NCI-H510A treated with DMSO at 0.1 percent for 48 hours (cell line): Measurements from ENCODE around the gene PCK1.

ENCODE experiments used
- DNase-seq: peaks from one replicate; lab custom pipeline; 2025; lab: John Stamatoyannopoulos, UW

Gene PCK1

GRCh38 chr20:57536120-57536708 is 24.7 kb upstream of the PCK1 start:
- DNase-seq = no peak

DNA sequence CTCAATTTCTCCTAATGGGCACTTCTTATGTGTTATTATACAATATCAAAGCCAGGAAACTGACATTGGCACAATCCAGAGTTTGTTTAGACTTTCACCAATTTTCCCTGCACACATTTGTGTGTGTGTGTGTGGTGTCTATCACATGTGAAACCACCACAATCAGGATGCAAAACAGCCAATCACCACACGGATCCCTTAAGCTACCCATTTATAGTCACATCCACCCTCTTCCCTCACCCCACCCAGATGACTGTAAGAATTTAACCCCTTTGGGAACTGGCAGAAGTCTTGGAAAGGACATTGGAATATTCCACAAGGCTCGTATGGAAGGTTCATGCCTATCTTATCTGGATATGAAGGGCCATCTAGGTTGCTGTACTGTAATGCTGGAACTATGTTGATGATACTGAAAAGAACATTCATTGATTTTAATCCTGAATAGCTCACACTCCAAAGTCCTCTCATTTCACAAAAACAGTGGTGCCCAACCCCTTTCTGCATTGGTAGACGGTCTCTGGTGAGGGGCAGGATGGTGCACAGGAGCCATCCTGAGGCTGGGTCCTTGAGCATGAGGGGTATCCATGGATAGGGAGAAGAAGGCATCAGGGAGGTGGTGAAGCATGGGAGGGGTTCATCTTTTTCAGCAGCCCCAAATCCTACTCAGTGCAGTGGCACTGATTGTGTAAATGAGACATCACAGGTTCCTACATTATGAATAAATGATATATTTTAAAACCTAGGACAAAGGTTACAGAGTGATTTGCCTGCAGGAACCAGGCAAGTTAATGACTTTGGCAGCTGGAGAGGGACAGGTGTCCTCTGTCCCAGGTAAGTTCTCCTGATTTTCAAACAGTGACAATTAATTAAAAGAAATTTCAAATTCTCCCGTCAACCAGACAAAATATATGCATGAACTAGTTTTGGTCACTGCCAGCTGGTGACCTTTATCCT is 23.9 kb upstream of the PCK1 start:
- DNase-seq = no peak

GRCh38 chr20:57537822-57538221 is 23.1 kb upstream of the PCK1 start:
- DNase-seq = no peak

- no peak for DNase-seq
Observed at GRCh38 chr20:57539889-57540288, 21.0 kb upstream of the PCK1 start.

- no peak for DNase-seq
Observed at GRCh38 chr20:57540890-57541580, 19.9 kb upstream of the PCK1 start.

DNA sequence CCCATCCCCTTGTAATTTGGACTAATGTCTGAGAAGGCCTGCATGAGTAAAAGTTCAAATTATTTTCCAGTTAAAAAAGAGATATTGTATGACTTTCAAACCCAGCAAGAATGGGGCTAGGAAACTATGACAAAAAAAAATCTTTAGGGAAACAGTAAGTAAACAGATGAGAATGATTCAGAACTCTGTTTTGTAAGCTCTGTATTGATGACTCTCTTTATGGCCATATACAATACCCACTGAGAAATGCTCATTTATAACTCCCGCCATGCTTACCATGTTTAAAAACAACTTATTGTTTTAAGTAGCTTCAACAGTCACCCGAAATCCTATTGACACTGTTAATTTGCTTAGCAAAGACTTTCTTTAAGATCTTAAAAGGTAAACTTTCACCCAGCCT is 17.2 kb upstream of the PCK1 start:
- DNase-seq = no peak

DNA sequence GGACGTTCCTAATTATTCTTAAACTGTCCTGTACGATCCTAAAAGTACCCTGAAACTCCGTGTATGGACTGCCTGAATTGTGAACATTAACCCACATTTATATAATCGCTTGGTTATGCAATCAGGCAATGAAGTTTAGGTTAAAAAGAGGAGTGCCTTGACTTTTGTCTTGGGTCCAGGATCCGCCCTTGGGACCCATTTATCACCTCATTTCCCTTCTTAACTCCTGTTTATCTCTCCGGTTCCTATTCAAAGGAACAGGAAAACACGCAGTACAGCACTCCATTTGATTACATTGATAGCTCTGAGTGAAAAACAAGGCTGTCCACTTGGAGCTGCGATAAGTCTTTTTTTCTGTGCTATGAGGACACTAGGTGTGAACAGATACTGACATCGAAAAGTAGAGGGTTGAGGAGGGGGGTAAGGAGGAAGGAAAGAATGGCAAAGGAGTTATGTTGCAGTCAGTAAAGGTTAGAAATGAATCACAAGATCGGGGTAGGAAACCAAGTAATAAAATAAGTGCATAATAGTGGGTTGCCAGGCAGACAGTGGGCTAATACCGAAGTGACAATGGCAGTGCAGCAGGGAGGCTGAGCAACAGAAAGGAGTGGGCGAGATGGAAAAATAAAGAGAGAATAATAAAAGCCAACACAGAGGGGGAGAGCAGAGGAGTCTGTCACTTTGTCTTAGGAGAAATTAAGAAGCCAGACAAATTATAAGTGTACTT is 15.9 kb upstream of the PCK1 start:
- DNase-seq = no peak

DNA sequence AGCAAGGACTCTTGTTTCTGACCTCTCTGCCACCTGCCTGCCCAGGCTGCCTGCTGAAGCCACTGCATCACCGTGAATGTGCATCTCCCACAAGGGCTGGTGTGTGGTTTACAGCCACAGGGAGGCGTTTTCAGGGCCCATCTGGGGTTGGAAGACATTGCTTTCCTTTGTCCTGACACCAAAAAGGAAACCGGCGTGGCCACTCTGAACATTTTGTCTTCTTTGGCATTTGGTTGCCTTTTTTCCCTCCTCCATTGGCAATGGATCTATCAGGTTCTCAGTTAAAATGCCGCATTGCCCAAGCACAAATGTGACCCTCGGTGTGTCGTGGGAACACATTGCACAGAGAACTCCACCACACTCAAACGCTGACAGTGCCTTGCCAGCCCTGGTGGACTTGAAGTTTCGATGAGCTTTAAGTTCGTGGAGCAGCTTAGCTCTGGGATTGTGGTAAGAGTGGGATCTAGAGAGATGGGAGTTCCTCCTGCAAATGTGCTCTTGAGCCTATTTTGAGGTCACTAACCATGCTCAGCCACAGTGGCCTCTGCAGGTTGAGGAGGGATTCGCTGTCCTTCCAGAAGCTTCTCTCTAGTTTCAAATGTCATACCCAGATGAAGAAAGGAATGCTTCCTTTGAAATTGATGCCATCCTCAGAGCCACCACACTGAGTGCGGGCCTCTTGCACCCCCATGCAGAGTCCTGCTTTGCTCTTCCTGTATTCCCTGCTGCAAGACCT is 14.8 kb upstream of the PCK1 start:
- DNase-seq = no peak

GRCh38 chr20:57546956-57547649 is 13.8 kb upstream of the PCK1 start:
- DNase-seq = no peak

DNA sequence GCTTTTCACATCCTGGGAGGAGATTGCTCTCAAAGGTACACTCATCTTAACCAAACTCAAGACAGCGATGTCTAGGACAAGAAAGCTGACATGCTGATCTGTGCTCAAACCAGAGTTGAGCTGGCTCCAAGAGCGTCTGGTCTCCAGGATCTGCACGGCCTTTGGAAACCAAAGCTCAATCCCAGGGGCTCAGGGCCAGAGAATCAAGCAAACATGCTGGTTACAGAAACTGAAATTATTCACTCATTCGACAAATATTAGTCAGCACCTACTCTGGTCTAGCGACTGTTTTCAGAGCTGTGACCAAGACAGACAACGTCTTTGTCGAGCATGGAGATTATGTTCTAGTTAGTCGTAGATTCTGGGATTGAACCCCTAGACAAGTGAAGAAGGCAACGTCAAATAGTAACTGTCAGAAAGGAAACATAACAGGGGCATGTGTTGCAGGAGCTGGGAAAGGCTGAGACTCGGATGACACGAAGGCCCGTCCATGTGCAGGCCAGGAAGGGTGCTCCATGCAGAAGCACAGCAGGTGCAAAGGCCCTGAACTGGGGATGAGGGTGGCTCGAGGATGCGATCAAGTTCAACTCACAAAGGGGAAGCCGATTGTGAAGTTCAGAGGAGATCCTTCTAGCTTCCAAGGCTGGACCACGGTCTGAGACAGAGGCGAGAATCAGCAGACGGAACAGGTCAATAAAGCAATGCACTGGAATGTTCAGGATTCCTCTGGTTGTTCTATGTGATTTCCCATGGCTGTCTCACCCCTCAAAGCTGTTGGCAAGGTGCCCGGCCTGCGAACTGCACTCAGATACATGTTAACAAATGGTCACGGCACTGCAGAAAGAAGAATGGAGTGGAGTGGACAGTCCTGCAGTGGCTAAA is 12.5 kb upstream of the PCK1 start:
- DNase-seq = no peak

DNA sequence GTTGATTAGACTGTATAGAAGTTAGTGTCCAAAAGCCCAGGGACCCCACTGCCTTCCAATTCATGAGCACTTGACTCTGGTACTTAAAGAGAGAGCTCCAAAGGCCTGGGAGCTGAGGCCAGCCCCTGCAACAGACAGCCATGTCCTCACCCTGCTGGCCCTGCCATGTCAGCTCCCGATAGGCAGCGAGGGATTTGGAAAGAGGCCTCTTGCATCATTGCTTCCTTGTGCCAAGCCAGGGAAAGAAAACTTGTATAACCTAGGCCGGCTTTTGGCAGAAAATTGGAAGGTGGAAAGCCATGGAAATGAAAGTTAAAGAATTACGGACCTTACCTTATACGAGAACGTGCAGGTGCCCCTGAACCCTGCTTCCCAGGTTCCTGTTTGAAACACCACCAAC is 8.4 kb upstream of the PCK1 start:
- no peak for DNase-seq

DNA sequence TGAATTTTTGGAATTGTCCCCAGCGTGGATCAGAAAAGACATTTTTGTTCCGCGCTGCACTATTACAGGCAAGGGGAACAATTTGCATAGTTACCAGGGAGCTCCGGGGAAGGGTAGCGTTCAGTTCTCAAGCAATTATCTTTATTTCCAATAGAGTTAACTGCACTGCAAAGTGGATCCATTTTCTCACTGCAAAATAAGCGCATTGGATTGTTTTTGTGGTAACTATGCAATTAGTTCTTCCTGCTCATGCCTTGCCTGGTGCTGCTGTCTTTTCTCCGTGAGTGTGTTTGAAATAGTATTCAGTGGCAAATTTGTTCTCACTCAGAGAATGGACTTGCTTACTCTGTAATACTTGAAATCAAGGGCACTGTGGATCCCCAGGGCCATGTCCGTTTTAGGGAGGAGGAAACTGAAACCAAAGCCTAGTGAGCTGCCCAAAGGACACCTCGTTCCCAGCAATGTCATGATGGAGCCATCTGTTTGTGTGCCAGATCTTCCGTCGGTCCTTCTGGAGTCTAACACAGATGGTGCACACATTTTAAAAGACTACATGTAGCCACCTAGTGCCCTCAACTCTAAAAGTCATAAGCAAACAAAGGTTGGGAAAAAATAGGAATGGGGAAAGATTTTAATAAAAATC is 7.4 kb upstream of the PCK1 start:
- no peak for DNase-seq

- DNase-seq = no peak
Observed at GRCh38 chr20:57555457-57556184, 5.3 kb upstream of the PCK1 start.

- DNase-seq = no peak
Observed at GRCh38 chr20:57556980-57557274, 4.0 kb upstream of the PCK1 start.

DNA sequence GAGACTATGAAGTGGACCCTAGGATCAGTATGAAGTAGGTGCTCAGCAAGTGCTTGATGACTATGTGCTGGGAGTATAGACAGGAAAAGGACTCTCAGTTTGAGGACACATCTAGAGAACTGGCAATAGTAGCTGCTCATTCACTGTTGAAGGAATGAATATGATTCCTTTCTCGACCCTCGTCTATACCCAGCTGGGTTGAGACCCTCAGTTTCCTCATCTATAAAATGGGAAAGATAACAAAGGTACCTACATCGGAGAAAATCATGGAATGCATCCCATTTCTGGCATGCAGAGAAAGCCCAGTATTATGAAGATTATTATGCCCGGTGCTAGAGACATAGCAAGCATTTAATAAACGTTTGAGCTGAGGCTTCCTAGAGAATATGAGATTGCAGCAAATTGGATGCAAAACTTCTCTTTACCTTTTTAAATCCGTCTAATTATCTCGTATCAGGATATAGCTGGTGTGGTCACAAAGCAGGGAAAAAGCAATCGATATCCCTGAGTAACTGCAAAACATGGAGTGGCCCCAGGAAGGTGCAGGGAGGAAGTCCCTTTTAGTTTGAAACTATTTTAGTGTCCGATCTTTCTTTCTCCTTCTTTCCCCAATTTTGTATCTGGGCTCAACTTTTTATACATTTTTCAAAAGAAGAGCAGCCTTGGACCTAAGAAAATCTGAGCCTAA is 2.8 kb upstream of the PCK1 start:
- no peak for DNase-seq

DNA sequence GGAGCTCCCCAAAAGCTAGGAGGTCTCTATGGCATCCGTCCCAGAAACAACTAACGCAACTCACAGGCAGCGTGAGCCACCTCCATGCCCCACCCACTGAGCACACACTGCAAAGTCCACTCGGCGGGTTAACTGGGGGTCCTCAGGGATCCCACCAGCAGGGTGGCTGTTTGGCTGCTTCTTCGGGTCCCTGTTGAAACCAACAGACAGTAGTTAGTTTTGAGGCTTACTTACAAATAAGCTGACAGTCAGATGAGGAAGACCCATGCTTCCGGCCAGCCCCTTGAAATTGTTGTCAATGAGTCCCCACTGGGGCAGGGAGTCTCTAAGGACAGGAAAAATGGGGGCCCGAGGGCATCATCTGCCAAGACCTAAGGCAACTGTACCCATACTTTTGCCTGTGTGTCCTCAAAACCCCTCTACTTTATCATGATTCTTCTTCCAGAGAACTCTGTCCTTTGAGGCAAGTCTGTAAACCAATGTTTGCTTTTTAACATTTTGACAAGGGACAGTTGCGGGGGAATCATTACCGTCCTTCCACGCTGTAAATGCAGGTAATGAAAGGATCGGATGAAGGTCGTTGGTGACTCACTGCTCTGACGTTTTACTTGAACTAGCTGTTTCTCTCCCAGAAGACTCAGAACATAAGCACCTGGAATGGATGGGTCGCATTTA is 2.2 kb upstream of the PCK1 start:
- no peak for DNase-seq

GRCh38 chr20:57559289-57559634 is 1.6 kb upstream of the PCK1 start:
- DNase-seq = no peak
